H1 (cell line): ENCODE results near the gene PRR35. TPM values are rescaled to one million over a fixed set of nuclear protein-coding genes. Genes with fewer than 3 reads are reported as not detected.

ENCODE experiments used
- KDM1A ChIP-seq: fragments of 200-600, 300-600 bp; sonication (generic); IDR thresholded peaks from 2 replicates; pipeline ENCODE4 v1.7.1; 2016; ENCODE audit warnings: mild to moderate bottlenecking, low read length, borderline replicate concordance
- KDM4A ChIP-seq: IDR thresholded peaks from one replicate; pipeline ENCODE4 v1.7.1; 2012; ENCODE audit warnings: low read depth, mild to moderate bottlenecking, moderate library complexity, low read length, inconsistent platforms; ENCODE audit not compliant: severe bottlenecking
- MAFK ChIP-seq: IDR thresholded peaks from 2 replicates; pipeline ENCODE4 v1.6.1; 2012; ENCODE audit warnings: low read depth, mild to moderate bottlenecking, improper control_type of control experiment, low read length
- RAD21 ChIP-seq, 2 experiments: IDR thresholded peaks in 1 of 2; conservative IDR thresholded peaks in 1 of 2; 2 replicates each; pipeline ENCODE4 v1.6.1; 2011; ENCODE audit warnings: low read depth in 2 of 2, low read length in 2 of 2, improper control_type of control experiment in 1 of 2, inconsistent platforms in 1 of 2, mild to moderate bottlenecking in 1 of 2, moderate library complexity in 1 of 2
- polyA plus RNA-seq, 7 experiments: library from polyadenylated mRNA; depleted of rRNA in 3 of 7; stranded (reverse) in 5 of 7; unstranded in 2 of 7; fragments of >200 nt in 5 of 7; fragments of 200-250 nt in 2 of 7; gene quantifications; 1 replicate in 5 of 7; 2 replicates in 1 of 7; 4 replicates in 1 of 7; pipeline versions ENCODE4 v1.2.1 to v1.2.3, GENCODE V29; 2011 to 2013; ENCODE audit warnings: missing spikeins in 2 of 7, mixed read lengths in 2 of 7
- total RNA-seq: library from RNA; stranded (reverse); fragmentation: NEBNext Ultra II Directional; extraction: Animal tissue kit (Norgen Biotek cat#: 25700); gene quantifications from 2 replicates; pipeline ENCODE4 v1.2.1, GENCODE V29; 2021
- TF ChIP-seq, protein P1 (sequence below), 3 experiments: IDR thresholded peaks; 1 replicate in 2 of 3; 2 replicates in 1 of 3; pipeline versions ENCODE4 v1.5.1 to v1.6.1; 2011; ENCODE audit warnings: low read length in 3 of 3, mild to moderate bottlenecking in 3 of 3, inconsistent platforms in 2 of 3, low read depth in 1 of 3, moderate library complexity in 1 of 3; ENCODE audit not compliant: insufficient read depth in 1 of 3; ENCODE audit errors: control extremely low read depth in 1 of 3

The PRR35 gene
- total and polyA plus RNA-seq, 2 of the 8 experiments (the other 6 are each of a cell fraction or from before 2014, with no cell fraction given), result 0.38 to 0.50 TPM

GRCh38 chr16:535446-536405 is 24.5 kb upstream of the PRR35 start (continued):
- TF ChIP-seq, protein P1, sequence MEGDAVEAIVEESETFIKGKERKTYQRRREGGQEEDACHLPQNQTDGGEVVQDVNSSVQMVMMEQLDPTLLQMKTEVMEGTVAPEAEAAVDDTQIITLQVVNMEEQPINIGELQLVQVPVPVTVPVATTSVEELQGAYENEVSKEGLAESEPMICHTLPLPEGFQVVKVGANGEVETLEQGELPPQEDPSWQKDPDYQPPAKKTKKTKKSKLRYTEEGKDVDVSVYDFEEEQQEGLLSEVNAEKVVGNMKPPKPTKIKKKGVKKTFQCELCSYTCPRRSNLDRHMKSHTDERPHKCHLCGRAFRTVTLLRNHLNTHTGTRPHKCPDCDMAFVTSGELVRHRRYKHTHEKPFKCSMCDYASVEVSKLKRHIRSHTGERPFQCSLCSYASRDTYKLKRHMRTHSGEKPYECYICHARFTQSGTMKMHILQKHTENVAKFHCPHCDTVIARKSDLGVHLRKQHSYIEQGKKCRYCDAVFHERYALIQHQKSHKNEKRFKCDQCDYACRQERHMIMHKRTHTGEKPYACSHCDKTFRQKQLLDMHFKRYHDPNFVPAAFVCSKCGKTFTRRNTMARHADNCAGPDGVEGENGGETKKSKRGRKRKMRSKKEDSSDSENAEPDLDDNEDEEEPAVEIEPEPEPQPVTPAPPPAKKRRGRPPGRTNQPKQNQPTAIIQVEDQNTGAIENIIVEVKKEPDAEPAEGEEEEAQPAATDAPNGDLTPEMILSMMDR (IDR thresholded peaks at IDR 0.05; ENCODE audit: control extremely low read depth in 1 of 3, insufficient read depth in 1 of 3, low read depth in 1 of 3, low read length in 3 of 3), result no peak
- no peak for TF ChIP-seq MAFK
- TF ChIP-seq KDM4A, result no peak
- TF ChIP-seq RAD21 (IDR thresholded peaks at IDR 0.05 in 1 of 2, conservative IDR thresholded peaks at IDR 0.05 in 1 of 2; ENCODE audit: low read depth in 2 of 2, low read length in 2 of 2), result no peak
- TF ChIP-seq KDM1A, result no peak
- TF ChIP-seq, all 59 proteins: peak for 0
